T-helper 2 cell treated with Interferon-gamma antibody and Interleukin-4, amounts not matched to agents 5 μg/mL and 100 μg/mL, for 36 hours (primary cell): ENCODE results near the gene ZNF366.

Source experiments
- DNase-seq: peaks from one replicate; pipeline ENCODE4 v3.0.0; 2021; ENCODE audit warnings: low spot score
- H3K27ac Mint-ChIP-seq: one replicate; pipeline ENCODE4 v1.8.0; 2021; ENCODE audit warnings: mild to moderate bottlenecking, mixed read lengths
- H3K27me3 Mint-ChIP-seq: one replicate; pipeline ENCODE4 v1.8.0; 2021; ENCODE audit warnings: low read depth, mixed read lengths
- H3K36me3 Mint-ChIP-seq: one replicate; pipeline ENCODE4 v1.8.0; 2021; ENCODE audit warnings: low read depth, mixed read lengths
- H3K4me1 Mint-ChIP-seq: one replicate; pipeline ENCODE4 v1.8.0; 2021; ENCODE audit warnings: low read depth, mixed read lengths
- H3K4me3 Mint-ChIP-seq: one replicate; pipeline ENCODE4 v1.8.0; 2022; ENCODE audit warnings: mild to moderate bottlenecking, moderate library complexity, mixed read lengths
- H3K9me3 Mint-ChIP-seq: one replicate; pipeline ENCODE4 v1.8.0; 2021; ENCODE audit warnings: mixed read lengths

The ZNF366 gene

GRCh38 chr5:72441862-72442540, 65.2 kb downstream of the ZNF366 start:
- Mint-ChIP-seq H3K9me3 (no peaks in the 10 kb centered on the region), H3K4me1 (no peaks in the 10 kb centered on the region), H3K4me3 (no peak overlapping the region), H3K27me3 (no peaks in the 10 kb centered on the region), H3K27ac (no peak overlapping the region), H3K36me3 (no peaks in the 10 kb centered on the region)
- no peak for DNase-seq

GRCh38 chr5:72441094-72441723, 66.0 kb downstream of the ZNF366 start:
- H3K4me3 Mint-ChIP-seq, result no peak overlapping the region
- no peaks in the 10 kb centered on the region for H3K27me3 Mint-ChIP-seq
- H3K27ac Mint-ChIP-seq, result no peak overlapping the region
- no peaks in the 10 kb centered on the region for H3K36me3 Mint-ChIP-seq
- H3K9me3 Mint-ChIP-seq, result no peaks in the 10 kb centered on the region
- no peak for DNase-seq
- no peaks in the 10 kb centered on the region for H3K4me1 Mint-ChIP-seq

GRCh38 chr5:72440207-72440638, 67.0 kb downstream of the ZNF366 start:
- Mint-ChIP-seq H3K27ac (no peak overlapping the region), H3K27me3 (peaks cover 2% of the 10 kb centered on the region)

GRCh38 chr5:72439192-72439591, 68.0 kb downstream of the ZNF366 start:
- Mint-ChIP-seq H3K36me3 (no peaks in the 10 kb centered on the region), H3K4me1 (no peaks in the 10 kb centered on the region), H3K4me3 (no peak overlapping the region), H3K27ac (no peak overlapping the region), H3K9me3 (no peaks in the 10 kb centered on the region), H3K27me3 (peaks cover 2% of the 10 kb centered on the region)
- no peak for DNase-seq

More at GRCh38 chr5:72440207-72440638, 67.0 kb downstream of the ZNF366 start:
- Mint-ChIP-seq H3K9me3 (no peaks in the 10 kb centered on the region), H3K36me3 (no peaks in the 10 kb centered on the region), H3K4me1 (no peaks in the 10 kb centered on the region), H3K4me3 (no peak overlapping the region)
- no peak for DNase-seq

- Mint-ChIP-seq H3K4me3 (no peak overlapping the region), H3K27ac (no peak overlapping the region), H3K4me1 (no peaks in the 10 kb centered on the region), H3K9me3 (no peaks in the 10 kb centered on the region), H3K27me3 (peaks cover 4% of the 10 kb centered on the region), H3K36me3 (no peaks in the 10 kb centered on the region)
- DNase-seq, result no peak
These were observed 69.1 kb downstream of the ZNF366 start for GRCh38 chr5:72438141-72438540.

GRCh38 chr5:72436796-72437471, 70.3 kb downstream of the ZNF366 start:
- H3K27me3 Mint-ChIP-seq, result peaks cover 4% of the 10 kb centered on the region
- H3K27ac Mint-ChIP-seq, result no peak overlapping the region
- no peaks in the 10 kb centered on the region for H3K36me3 Mint-ChIP-seq
- no peaks in the 10 kb centered on the region for H3K9me3 Mint-ChIP-seq
- no peaks in the 10 kb centered on the region for H3K4me1 Mint-ChIP-seq
- no peak overlapping the region for H3K4me3 Mint-ChIP-seq
- no peak for DNase-seq

GRCh38 chr5:72434781-72435437, 72.3 kb downstream of the ZNF366 start:
- no peak for DNase-seq
- no peaks in the 10 kb centered on the region for H3K4me1 Mint-ChIP-seq
- peaks cover 4% of the 10 kb centered on the region for H3K27me3 Mint-ChIP-seq
- H3K36me3 Mint-ChIP-seq, result no peaks in the 10 kb centered on the region
- no peaks in the 10 kb centered on the region for H3K9me3 Mint-ChIP-seq
- H3K4me3 Mint-ChIP-seq, result no peak overlapping the region
- H3K27ac Mint-ChIP-seq, result no peak overlapping the region

GRCh38 chr5:72434056-72434780, 73.0 kb downstream of the ZNF366 start:
- H3K36me3 Mint-ChIP-seq, result no peaks in the 10 kb centered on the region
- no peak overlapping the region for H3K4me3 Mint-ChIP-seq
- no peaks in the 10 kb centered on the region for H3K4me1 Mint-ChIP-seq
- H3K9me3 Mint-ChIP-seq, result no peaks in the 10 kb centered on the region
- peaks cover 4% of the 10 kb centered on the region for H3K27me3 Mint-ChIP-seq
- no peak for DNase-seq
- no peak overlapping the region for H3K27ac Mint-ChIP-seq

GRCh38 chr5:72433522-72433921, 73.7 kb downstream of the ZNF366 start:
- no peaks in the 10 kb centered on the region for H3K36me3 Mint-ChIP-seq
- peaks cover 4% of the 10 kb centered on the region for H3K27me3 Mint-ChIP-seq
- H3K9me3 Mint-ChIP-seq, result no peaks in the 10 kb centered on the region
- H3K4me1 Mint-ChIP-seq, result no peaks in the 10 kb centered on the region
- no peak for DNase-seq
- no peak overlapping the region for H3K27ac Mint-ChIP-seq
- no peak overlapping the region for H3K4me3 Mint-ChIP-seq

- Mint-ChIP-seq H3K27ac (no peak overlapping the region), H3K4me1 (no peaks in the 10 kb centered on the region), H3K27me3 (peaks cover 24% of the 10 kb centered on the region), H3K9me3 (no peaks in the 10 kb centered on the region), H3K36me3 (no peaks in the 10 kb centered on the region), H3K4me3 (no peak overlapping the region)
- DNase-seq, result no peak
These were observed 78.5 kb downstream of the ZNF366 start for GRCh38 chr5:72428669-72429068.

- no peak for DNase-seq
- no peak overlapping the region for H3K27ac Mint-ChIP-seq
- no peak overlapping the region for H3K4me3 Mint-ChIP-seq
- no peaks in the 10 kb centered on the region for H3K36me3 Mint-ChIP-seq
- no peaks in the 10 kb centered on the region for H3K4me1 Mint-ChIP-seq
- peaks cover 22% of the 10 kb centered on the region for H3K27me3 Mint-ChIP-seq
- H3K9me3 Mint-ChIP-seq, result no peaks in the 10 kb centered on the region
These were observed 79.4 kb downstream of the ZNF366 start for GRCh38 chr5:72427488-72428437.

GRCh38 chr5:72427016-72427415, 80.2 kb downstream of the ZNF366 start:
- no peaks in the 10 kb centered on the region for H3K36me3 Mint-ChIP-seq
- no peaks in the 10 kb centered on the region for H3K4me1 Mint-ChIP-seq
- no peak for DNase-seq
- H3K4me3 Mint-ChIP-seq, result no peak overlapping the region
- H3K27me3 Mint-ChIP-seq, result peaks cover 22% of the 10 kb centered on the region
- H3K27ac Mint-ChIP-seq, result no peak overlapping the region
- H3K9me3 Mint-ChIP-seq, result no peaks in the 10 kb centered on the region

GRCh38 chr5:72426019-72426418, 81.2 kb downstream of the ZNF366 start:
- DNase-seq, result no peak
- Mint-ChIP-seq H3K9me3 (no peaks in the 10 kb centered on the region), H3K4me3 (no peak overlapping the region), H3K4me1 (no peaks in the 10 kb centered on the region), H3K27ac (no peak overlapping the region), H3K36me3 (no peaks in the 10 kb centered on the region), H3K27me3 (peaks cover 26% of the 10 kb centered on the region)
